K562 (cell line): ENCODE results near the gene SLC17A9. TPM values are rescaled to one million over a fixed set of nuclear protein-coding genes. Genes with fewer than 3 reads are reported as not detected.

ENCODE experiments used
- ATAC-seq: fragments of 200-7000 bp; cut with Tn5 transposase; 3 replicates; pipeline ENCODE4 v1.9.1; 2020; ENCODE audit warnings: moderate library complexity
- BruUV-seq: library from RNA; stranded (reverse); fragments of 400-500 nt; replicated peaks from 2 replicates; lab custom pipeline; 2021; lab: Mats Ljungman, UMichigan
- CTCF ChIA-PET: fragments of 300-600 bp; formaldehyde crosslinking; extraction: SDS; loops from one replicate; lab custom pipeline; 2021; ENCODE audit warnings: low intra/inter-chr PET ratio; lab: Yijun Ruan, JAX
- POLR2A ChIA-PET: fragments of 300-600, 350-650 bp; sonication (Branson Sonifier 250); formaldehyde crosslinking; extraction: SDS; loops from one replicate; lab custom pipeline; 2021; ENCODE audit warnings: antibody characterized with exemption, inconsistent platforms; lab: Yijun Ruan, JAX
- DNase-seq, 4 experiments: peaks; one replicate each; pipeline versions ENCODE4 v3.0.0 to v3.0.0-alpha.2; 2011 to 2018; ENCODE audit warnings: low spot score in 3 of 4, mixed read lengths in 3 of 4; ENCODE audit errors: extremely low read depth in 1 of 4
- FAIRE-seq: peaks from 2 replicates; lab custom pipeline; 2011; peaks lifted over from hg19 to GRCh38; lab: Jason Lieb, UNC
- H2AFZ ChIP-seq: 2 replicates; pipeline ENCODE4 v1.6.0; 2011; ENCODE audit warnings: low read depth, low read length, control low read depth, inconsistent platforms
- H3K27ac ChIP-seq: fragments of 200-600 bp; 3 replicates; pipeline ENCODE4 v1.8.0; 2011; ENCODE audit warnings: low read depth, mild to moderate bottlenecking, control low read depth, inconsistent platforms, low read length, moderate library complexity, mixed read lengths; ENCODE audit errors: extremely low read depth
- H3K27me3 ChIP-seq, 2 experiments: fragments of 300-600 bp in 1 of 2; 2 replicates in 1 of 2; 3 replicates in 1 of 2; pipeline versions ENCODE4 v1.6.0 to v1.8.0; 2011; ENCODE audit warnings: inconsistent platforms in 2 of 2, low read length in 2 of 2, mild to moderate bottlenecking in 1 of 2, mixed read lengths in 1 of 2, moderate library complexity in 1 of 2; ENCODE audit not compliant: control insufficient read depth in 2 of 2, insufficient read depth in 2 of 2
- H3K36me3 ChIP-seq: fragments of 300-600 bp; 3 replicates; pipeline ENCODE4 v1.8.0; 2011; ENCODE audit warnings: mild to moderate bottlenecking, low read length, inconsistent platforms; ENCODE audit not compliant: control insufficient read depth, insufficient read depth
- H3K4me1 ChIP-seq, 2 experiments: fragments of 200-600 bp in 1 of 2; replicated peaks in 1 of 2; 2 replicates in 1 of 2; 3 replicates in 1 of 2; pipeline versions ENCODE4 v1.5.1 to v1.8.0; 2011; ENCODE audit warnings: inconsistent platforms in 2 of 2, low read length in 2 of 2, mild to moderate bottlenecking in 1 of 2, mixed read lengths in 1 of 2, moderate library complexity in 1 of 2; ENCODE audit not compliant: control insufficient read depth in 2 of 2, insufficient read depth in 2 of 2
- H3K4me2 ChIP-seq: 2 replicates; pipeline ENCODE4 v1.6.1; 2011; ENCODE audit warnings: low read length, control low read depth, inconsistent platforms, mixed read lengths; ENCODE audit not compliant: insufficient read depth
- H3K4me3 ChIP-seq: fragments of 200-600 bp; sonication (generic), shearing (Covaris generic); 2 replicates; pipeline ENCODE4 v1.5.1; 2016; ENCODE audit warnings: control low read depth, inconsistent platforms
- H3K79me2 ChIP-seq: fragments of 200-600 bp; 3 replicates; pipeline ENCODE4 v1.8.0; 2011; ENCODE audit warnings: low read length, inconsistent platforms; ENCODE audit not compliant: control insufficient read depth, insufficient read depth
- H3K9ac ChIP-seq, 2 experiments: 2 replicates each; pipeline versions ENCODE4 v1.6.0 to v1.6.1; 2011; ENCODE audit warnings: low read depth in 2 of 2, low read length in 2 of 2, control low read depth in 1 of 2, inconsistent platforms in 1 of 2, mild to moderate bottlenecking in 1 of 2, mixed read lengths in 1 of 2; ENCODE audit not compliant: insufficient read depth in 1 of 2
- H3K9me1 ChIP-seq: one replicate; pipeline ENCODE4 v1.6.0; 2011; ENCODE audit warnings: inconsistent platforms, mild to moderate bottlenecking, low read length, moderate library complexity; ENCODE audit not compliant: control insufficient read depth, insufficient read depth
- H3K9me3 ChIP-seq: replicated peaks from 2 replicates; pipeline ENCODE4 v1.5.1; 2011; ENCODE audit warnings: low read depth, low read length, inconsistent platforms; ENCODE audit not compliant: control insufficient read depth, insufficient read depth
- H4K20me1 ChIP-seq: replicated peaks from 2 replicates; pipeline ENCODE4 v1.6.1; 2011; ENCODE audit warnings: low read length, inconsistent platforms, mixed read lengths; ENCODE audit not compliant: control insufficient read depth, insufficient read depth
- ARID3B ChIP-seq: fragments of 250-450 bp; sonication (Bioruptor Pico); IDR thresholded peaks from 2 replicates; pipeline ENCODE4 v1.4.0; 2020; ENCODE audit warnings: borderline replicate concordance
- CBX5 ChIP-seq: IDR thresholded peaks from 2 replicates; pipeline ENCODE4 v1.6.1; 2014; ENCODE audit warnings: low read depth, borderline replicate concordance
- DMBX1 ChIP-seq: fragments of 250-450 bp; sonication (Bioruptor Pico); IDR thresholded peaks from 2 replicates; pipeline ENCODE4 v1.8.0; 2022; ENCODE audit warnings: inconsistent platforms, mild to moderate bottlenecking, moderate library complexity, borderline replicate concordance
- E2F8 ChIP-seq: fragments of 450-650 bp; IDR thresholded peaks from 2 replicates; pipeline ENCODE4 v1.7.1; 2018; ENCODE audit warnings: mild to moderate bottlenecking, low read depth; ENCODE audit not compliant: partially characterized antibody
- GTF3C2 ChIP-seq: IDR thresholded peaks from 3 replicates; pipeline ENCODE4 v1.6.1; 2011; ENCODE audit warnings: borderline replicate concordance, mild to moderate bottlenecking, moderate library complexity; ENCODE audit not compliant: insufficient read length; ENCODE audit errors: extremely low read depth
- LEF1 ChIP-seq: fragments of 450-650 bp; IDR thresholded peaks from 2 replicates; pipeline ENCODE4 v1.6.1; 2016; ENCODE audit warnings: mild to moderate bottlenecking
- RBBP5 ChIP-seq: fragments of 200-600 bp; sonication (generic); IDR thresholded peaks from 2 replicates; pipeline ENCODE4 v1.6.1; 2012; ENCODE audit warnings: borderline replicate concordance, mild to moderate bottlenecking, low read length, control low read depth, inconsistent platforms; ENCODE audit not compliant: insufficient read depth, poor library complexity, severe bottlenecking
- SNIP1 ChIP-seq: fragments of 450-650 bp; IDR thresholded peaks from 2 replicates; pipeline ENCODE4 v1.7.1; 2017; ENCODE audit warnings: low read depth, mild to moderate bottlenecking
- STAT6 ChIP-seq: sonication (generic); formaldehyde crosslinking; IDR thresholded peaks from 2 replicates; pipeline ENCODE4 v1.8.1; 2023; ENCODE audit warnings: mild to moderate bottlenecking, missing genetic modification reagents
- WGBS: fragments of 100-300 bp; shearing (Covaris generic); methylation state at CpG from one replicate; pipeline ENCODE4 v1.1.6; 2016; ENCODE audit warnings: low coverage, mixed read lengths; ENCODE audit not compliant: insufficient coverage; ENCODE audit errors: missing lambda C conversion rate; 5-methylcytosine and 5-hydroxymethylcytosine counted together
- in situ Hi-C: fragments of 300-500 bp; cut with MboI; formaldehyde crosslinking; loops from 4 replicates; pipeline ENCODE4 v1.15.0; 2018; ENCODE audit warnings: inconsistent platforms, mixed read lengths
- intact Hi-C: fragments of 100-400 bp; cut with micrococcal nuclease; formaldehyde crosslinking; loops from 2 replicates; pipeline ENCODE4 v1.14.2; 2022
- polyA plus RNA-seq, 8 experiments: library from polyadenylated mRNA; depleted of rRNA in 4 of 8; stranded (reverse) in 5 of 8; unstranded in 3 of 8; fragments of >200 nt; fragmentation: Nextera tagmentation in 2 of 8; fragmentation: Illumina TruSeq in 1 of 8; extraction: Ambion mirVana in 2 of 8; extraction: Trizol in 1 of 8; gene quantifications; 2 replicates each; pipeline versions ENCODE4 v1.2.1 to v1.2.3, GENCODE V29; 2011 to 2014; ENCODE audit warnings: inconsistent platforms in 1 of 8, missing spikeins in 1 of 8
- total RNA-seq, 7 experiments: library from RNA; depleted of rRNA in 6 of 7; stranded (reverse); fragments of >200 nt in 6 of 7; fragmentation: Illumina TruSeq in 2 of 7; extraction: Trizol in 2 of 7; gene quantifications; 2 replicates each; pipeline versions ENCODE4 v1.2.1 to v1.2.3, GENCODE V29; 2011 to 2021; ENCODE audit warnings: low replicate concordance in 1 of 7

Gene SLC17A9
- total and polyA plus RNA-seq, 9 of the 15 experiments (the other 6 are each of a cell fraction or from before 2014, with no cell fraction given) = 0.04 to 0.31 TPM; not detected in 7

GRCh38 chr20:62975251-62975760 lies 22.8 kb downstream of the SLC17A9 start:
- FAIRE-seq = no peak
- CTCF ChIA-PET = no interaction called here
- Histone ChIP-seq H4K20me1 (peaks cover 11% of the 10 kb centered on the region; the same call in 1 of the 2 replicates), H3K27ac (no peak overlapping the region), H3K4me3 (no peak overlapping the region), H3K27me3 (peaks cover 36 to 93% of the 10 kb centered on the region in 2 experiments), H3K9me3 (no peaks in the 10 kb centered on the region), H3K4me2 (no peak overlapping the region), H3K9ac (no peak overlapping the region), H3K36me3 (no peaks in the 10 kb centered on the region), H2AFZ (no peak overlapping the region), H3K4me1 (peaks cover 0 to 59% of the 10 kb centered on the region in 2 experiments; a peak in 3 of 5 replicates), H3K9me1 (no peaks in the 10 kb centered on the region), H3K79me2 (no peaks in the 10 kb centered on the region)
- no TSS peak for BruUV-seq
- ATAC-seq = no peak
- 1% methylated on average over 10 of the region's 10 CpGs for WGBS
- in situ Hi-C loops = no loop called here
- intact Hi-C loops = no loop called here
- POLR2A ChIA-PET = interaction anchor here (1.1 kb wide), 2 partner anchors 22 to 81 kb away, joined by 4 read pairs; no protein-coding TSS in a partner anchor
- DNase-seq = no peak
- no peak for TF ChIP-seq LEF1
- TF ChIP-seq SNIP1 = no peak
- TF ChIP-seq E2F8 = no peak
- no peak for TF ChIP-seq RBBP5
- no peak for TF ChIP-seq CBX5
- TF ChIP-seq ARID3B (CRISPR knock-in tag) = no peak
- TF ChIP-seq GTF3C2 = no peak
- TF ChIP-seq DMBX1 (CRISPR knock-in tag) = no peak
- no peak for TF ChIP-seq STAT6 (CRISPR knock-in tag)
